Activated CD4-positive, CD25-positive, alpha-beta regulatory T cell treated with anti-CD3 and anti-CD28 coated beads, Interleukin-2, amount 50 U/mL, for 16 hours (primary cell): ENCODE results near the gene LRRC26.

Experiments
- DNase-seq: peaks from one replicate; pipeline ENCODE4 v3.0.0-alpha.2; 2020; ENCODE audit warnings: low read depth, low spot score

LRRC26 gene

DNA sequence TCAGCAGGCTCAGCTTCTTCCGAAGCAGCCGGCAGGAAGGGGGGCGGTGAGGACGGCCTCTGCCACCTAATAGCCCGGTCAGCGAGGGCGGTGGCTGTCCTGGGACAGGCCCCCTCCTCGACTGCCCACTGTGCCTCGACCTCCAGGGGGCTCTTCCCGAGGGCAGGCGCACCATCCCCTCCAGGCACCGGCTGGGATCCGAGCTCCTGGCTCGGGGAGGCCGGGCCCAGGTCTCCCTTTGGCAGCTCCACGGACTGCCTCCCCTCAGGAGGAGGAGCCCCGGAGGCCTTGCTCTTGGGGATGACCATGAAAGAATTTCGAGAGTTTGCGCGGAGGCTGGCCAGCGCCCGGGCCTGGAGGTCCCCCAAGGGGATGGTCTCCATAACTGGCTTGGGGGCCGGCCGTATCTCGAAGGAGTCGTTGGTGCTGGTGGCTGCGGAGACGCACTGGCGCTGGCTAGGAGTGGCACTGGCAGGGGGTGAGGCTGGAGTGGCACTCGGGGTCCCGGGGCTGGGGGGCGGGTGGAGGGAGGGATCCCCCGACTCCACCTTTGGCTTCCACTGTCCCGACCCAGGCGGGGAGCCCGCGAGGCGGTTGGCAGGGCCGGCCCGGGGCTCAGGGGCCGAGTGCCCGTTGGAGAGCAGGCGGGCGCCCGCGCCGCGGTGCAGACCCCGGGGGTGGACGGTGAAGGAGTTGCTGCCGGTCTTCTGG, 29.7 kb upstream of the LRRC26 start:
- DNase-seq: no peak

DNA sequence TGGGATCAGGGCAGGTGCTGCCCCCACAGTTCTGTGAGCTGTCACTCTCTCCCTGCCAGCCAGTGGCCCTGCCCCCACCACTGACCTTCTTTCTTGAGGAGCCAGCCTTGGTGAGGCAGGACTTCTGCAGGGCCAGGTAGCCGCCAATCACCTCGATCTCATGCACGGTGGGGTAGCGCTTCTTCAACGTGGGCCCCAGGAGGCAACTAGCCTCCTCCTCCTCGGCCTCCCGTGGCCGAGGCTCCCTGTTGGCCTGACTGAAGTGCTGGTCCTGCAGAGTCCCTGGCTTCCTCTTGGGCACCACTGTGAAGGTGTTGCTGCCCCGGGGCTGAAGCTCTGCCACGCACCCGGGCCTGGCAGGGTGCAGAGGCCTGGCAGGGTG, 29.0 kb upstream of the LRRC26 start:
- no peak for DNase-seq

DNA sequence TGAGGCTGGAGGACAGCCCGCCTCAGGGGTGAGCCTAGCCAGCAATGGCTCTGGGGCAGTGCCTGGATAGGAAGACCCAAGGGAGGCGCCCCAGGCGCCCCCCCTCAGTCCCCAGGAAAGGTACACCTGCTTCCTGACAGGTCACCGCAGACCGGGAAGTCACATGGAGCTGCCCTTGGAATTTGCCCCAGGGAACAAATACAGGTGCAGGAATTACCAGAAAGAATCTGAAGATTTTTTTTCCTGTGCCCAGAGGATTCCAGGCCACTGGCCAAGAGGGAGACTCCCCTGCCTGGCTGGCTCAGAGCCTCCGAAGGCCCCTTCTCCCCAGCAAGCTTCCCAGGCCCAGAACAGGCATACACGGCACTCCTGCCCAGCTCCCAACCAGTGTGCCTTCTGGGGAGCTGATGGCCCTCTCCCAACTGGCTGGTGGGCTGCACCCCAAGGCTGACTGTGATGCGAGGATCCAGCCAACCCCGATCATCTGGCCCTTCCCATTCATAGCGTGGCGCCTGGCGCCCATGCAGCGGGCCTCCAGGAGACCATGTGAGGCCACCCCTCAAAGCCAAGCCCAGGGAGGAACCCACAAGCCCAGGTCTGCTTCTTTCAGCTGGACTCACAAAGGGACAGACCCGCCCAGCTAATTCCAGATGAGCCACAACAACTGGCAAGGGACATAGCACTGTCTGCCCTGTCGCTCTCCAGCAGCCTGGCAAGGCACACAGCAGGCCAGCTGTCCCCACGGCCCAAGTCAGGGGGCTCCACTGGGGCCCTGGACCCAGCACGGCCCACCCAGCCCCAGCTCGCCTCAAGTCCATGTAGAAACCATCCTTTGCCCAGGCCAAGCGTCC, 28.4 kb upstream of the LRRC26 start:
- DNase-seq: no peak

DNA sequence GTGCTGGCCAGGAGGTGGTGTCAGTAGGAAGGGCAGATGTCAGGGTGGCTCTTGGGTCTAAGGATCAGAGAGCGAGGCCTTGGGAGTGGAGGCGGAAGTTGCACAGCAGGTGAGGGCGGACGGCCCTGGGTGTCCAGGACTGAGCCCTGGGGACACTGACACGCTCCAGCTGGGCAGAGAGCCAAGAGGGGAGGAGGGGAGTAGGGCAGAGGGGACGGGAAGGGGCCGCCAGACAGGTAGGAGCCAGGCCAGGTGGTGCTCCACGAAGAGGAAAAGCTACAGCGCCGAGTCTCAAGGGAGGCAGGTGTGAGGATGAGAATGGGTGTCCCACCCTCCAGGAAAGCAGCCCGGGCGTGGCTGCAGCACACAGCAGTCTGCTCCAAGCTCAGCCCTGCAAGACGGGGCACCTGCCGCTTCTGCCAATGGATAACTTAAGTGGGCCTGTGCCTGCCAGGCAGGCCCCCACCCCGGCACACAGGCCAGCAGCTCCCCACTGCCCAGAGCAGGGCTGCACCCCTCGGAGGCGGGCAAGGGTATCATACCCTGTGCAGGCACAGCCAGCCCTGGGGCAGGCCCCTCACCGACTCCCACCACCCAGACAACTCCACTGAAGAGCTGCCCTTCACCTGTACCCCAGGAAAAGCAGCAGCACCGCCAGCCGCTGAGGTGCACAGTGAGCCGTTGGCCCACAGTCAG, 25.8 kb upstream of the LRRC26 start:
- no peak for DNase-seq

DNA sequence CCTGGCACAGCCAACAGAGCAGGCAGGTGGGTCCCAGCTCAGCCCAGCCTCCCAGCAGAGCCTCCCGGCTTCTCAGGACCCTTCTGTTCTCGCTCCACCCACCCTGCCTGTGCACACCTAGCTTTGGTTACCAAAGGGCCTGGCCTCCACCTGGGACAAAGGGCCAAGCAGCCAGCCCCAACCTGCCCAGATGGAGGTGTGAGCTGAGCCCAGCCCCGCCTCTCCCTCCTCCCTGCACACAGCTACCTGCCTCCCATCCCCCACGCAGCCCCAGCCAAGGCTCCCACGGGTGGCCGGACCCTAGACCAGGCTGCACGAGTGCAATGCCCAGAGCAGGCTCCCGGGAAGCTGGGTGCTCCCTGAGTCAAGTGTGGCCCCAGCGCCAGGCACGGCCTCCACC, 25.1 kb upstream of the LRRC26 start:
- no peak for DNase-seq

DNA sequence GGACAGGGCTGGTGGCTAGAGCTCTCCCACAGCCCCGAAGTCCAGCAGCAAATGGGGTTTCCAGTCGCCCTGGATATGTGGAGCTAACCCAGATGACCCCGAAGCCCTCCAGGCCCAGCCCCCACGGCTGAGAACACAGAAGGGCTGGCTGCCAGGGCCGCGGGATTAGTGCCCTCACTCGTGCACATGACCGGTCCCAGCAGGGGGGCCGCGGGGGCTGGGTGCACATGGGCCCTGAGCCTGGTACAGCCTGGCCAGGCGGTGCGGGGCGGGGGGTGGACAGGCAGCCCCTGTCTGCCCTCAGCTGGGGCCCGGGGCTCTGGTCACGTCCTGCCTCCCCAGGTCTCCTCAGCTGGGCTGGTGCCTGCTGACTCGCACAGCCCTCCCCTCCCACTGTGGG, 24.5 kb upstream of the LRRC26 start:
- no peak for DNase-seq

DNA sequence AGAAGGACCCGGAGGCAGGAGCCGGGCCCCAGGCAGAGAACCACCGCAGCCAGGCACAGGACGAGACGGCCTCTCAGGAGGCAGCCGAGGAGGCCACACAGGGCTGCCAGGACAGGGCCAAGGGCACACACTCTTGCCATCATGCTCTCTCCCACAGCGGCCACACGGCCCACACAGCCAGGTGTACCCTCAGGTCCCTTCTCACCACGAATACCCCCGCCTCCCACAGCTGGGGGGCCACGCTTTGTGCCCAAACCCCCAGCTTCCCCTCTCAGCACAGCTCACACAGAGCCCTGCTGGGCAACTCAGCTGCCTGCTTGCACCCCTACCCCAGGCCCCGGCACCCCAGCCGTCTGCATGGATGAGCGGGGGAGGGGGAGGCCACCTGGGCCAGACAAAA, 23.9 kb upstream of the LRRC26 start:
- no peak for DNase-seq

DNA sequence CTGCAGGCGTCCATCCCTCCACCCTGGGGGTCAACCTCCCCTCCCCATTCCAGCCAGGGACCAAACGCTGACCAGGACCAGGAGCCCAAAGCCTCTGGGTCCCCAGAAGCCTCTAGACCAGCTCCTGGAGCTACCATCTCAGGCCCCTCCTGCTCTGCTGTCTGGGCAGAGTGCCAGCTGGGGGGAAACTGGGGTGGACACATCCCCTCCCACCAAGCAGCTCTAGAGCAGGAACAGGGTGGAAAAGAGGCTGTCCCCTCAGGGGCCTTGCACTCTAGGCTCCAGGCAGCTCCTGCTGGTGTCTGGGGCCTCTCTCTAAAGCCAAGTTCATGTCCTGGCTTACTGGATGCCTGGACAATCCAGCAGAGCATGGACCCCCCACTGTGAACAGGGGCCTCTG, 23.0 kb upstream of the LRRC26 start:
- no peak for DNase-seq

DNA sequence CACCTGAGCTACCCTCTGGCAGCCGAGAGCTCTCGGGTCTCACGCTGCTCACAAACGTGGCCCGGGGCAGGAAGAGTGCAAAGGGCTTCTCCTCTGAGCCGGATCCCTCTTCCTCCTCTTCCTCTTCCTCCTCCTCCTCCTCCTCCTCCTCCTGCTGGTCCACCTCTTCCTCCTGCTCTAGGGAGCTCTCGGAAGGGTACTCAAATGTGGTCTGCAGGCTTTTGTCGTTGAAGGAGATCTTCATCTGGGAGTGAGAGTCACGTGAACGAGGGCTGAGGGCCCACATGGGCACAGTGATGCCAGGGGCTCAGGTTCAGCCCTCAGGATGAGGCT, 22.6 kb upstream of the LRRC26 start:
- no peak for DNase-seq

DNA sequence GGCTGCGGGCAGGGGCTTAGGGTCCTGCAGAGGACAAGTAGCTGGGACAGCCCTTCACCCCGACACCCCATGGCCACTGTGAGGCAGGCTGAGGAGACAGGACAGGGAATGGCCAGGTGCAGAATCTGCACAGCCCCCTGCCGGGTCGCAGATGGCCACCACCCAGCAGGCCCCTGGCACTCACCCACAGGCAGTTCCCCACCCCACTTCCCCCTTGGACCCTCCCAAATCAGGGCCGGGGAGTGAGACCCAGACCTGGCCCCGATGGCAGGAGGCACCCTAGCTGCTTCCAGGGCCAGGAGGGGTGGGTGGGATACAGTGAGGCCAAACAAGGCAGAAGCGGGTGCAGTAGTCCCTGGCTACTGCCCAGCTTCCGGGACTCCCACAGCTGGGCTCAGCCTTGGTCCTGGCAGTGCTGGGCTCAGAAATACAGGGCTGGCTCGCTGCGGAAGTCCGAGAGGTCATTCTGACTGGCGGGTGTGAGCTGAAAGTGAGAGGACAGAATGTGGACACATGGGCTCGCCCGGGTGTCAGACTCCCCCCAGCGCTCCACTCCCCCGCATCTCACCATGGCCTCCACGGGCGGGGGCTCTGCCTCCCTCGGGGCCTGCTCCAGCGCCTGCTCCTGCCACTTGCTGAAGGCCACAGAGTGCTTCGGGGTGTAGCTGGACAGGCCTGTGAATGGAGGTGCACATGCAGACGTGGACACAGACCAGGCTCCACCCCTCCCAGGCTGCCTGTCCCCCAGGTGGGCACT, 22.0 kb upstream of the LRRC26 start:
- no peak for DNase-seq

DNA sequence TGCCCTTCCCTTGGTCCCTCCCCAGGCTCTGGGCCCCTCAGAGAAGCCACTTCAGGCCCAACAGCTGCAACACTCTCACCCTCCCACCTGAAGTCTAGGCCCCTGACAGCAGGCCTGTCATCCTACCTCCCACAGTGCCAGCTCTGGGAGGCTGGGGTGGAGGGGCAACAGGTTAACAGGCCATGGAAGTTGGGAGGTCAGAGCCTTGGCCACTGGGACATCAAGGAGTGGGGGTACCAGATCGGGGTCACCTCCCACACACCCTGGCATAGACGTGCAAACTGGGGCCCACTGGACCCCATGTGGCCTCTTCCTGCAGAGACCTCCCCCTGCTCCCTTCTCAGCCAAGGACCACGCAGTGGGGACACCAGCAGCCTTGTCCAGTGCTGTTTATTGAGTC, 21.4 kb upstream of the LRRC26 start:
- no peak for DNase-seq

DNA sequence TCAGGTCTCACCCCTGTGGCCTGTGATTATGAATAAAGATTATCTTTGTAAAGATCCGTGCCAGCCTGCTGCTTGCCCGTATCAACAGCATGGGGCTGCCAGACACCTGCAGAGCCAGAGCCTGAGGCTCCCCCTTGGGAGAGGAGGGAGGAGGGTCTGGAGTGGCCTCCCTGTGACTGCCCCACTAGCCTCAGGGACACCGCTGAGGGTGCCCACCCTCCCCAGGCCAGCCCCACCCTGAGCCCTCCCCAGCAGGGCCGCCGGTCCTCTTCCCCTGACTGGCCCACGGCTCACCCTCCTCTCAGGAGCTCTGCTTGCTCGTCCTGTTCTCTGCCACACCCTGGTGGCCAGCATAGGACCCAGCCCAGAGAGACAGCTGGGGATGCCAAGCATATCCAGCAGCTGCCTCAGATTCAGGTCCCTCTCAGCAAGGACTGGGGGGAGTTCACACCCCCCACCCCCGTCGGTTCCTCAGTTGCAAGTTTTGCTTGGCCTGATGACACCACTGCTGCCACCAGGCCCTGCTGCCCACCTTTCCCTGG, 20.5 kb upstream of the LRRC26 start:
- DNase-seq: no peak

DNA sequence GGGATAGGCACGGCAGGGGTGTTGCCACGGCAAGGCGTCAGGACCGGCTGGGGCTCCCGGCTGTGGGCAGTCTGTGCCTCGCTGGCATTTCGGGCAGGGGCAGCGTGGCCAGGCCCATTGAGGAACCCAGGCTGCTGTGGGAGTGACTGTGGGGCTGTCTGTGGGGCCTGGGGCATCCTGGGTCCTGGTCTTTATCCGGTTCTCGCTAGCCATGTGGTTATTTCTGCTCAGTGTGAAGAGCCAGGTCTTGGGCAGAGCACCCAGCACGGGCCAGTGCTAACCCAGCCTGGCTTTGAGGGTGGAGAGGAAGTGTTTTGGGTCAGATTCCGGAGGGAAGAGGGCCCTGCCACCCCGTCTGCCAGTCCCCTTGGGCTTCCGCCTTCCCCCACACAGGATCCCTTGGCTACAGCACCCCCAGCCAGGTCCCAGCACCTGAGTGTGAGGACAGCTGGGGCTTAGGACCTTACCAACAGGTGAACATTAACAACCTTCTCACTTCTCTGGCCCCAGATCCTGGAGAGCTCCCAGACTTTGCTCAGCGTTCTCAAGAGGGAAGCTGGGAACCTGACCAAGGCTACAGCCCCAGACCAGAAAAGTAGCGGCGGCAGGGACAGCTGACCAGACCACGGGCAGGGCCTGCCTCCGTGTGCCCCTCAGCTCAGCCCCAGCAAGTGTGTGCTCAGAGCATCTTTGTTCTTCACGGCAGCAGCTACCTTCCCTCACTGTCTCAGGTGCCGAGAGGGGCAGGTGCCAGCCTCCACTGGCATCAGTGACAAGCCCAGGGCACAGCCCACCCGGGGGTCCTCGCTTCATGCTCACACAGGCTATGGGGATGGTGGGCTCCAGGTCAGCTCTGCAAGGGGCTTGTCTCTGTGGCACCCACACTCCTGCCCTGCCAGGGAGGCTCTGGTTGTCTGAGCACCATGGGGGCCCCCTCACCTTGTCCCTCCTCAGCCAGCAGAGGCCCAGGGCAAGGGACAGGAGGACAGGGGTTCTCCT, 19.7 kb upstream of the LRRC26 start:
- no peak for DNase-seq

DNA sequence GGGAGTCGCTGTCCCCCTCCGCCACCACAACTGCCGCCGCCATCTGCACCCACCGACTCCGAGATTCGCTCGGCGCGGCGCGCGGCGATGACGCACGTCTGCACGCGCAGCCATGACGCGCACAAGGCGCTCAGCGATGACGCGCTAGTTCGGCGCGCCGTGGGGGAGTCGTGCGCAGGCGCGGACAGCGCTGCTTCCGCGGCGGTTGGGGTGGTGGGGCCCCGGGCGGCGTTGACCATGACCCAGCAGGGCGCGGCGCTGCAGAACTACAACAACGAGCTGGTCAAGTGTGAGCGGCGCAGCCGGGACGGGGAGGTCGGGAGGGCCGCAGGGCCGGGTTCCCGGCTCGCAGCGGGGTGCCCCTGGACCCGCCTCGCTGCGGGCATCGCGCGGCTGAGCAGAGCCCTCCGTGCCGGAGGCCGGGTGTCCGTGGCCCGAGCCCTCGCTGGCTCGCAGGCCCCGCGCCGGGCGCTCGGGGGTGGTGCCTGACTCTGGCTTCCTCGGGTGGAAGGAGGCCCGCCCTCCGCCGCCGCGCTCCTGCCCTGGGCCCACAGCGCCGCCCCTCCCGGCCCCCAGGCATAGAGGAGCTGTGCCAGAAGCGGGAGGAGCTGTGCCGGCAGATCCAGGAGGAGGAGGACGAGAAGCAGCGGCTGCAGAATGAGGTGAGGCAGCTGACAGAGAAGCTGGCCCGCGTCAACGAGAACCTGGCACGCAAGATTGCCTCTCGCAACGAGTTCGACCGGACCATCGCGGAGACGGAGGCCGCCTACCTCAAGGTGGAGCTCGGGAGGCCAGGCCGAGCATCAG, 18.8 kb upstream of the LRRC26 start, which contains the start of the genes ANAPC2 and SSNA1:
TSS of gene ANAPC2 (minus strand) at position 71 of the 807 bp plus-strand sequence. CDS start at position 43, 28 bp downstream.
TSS of gene SSNA1 (plus strand) at position 187 of the 807 bp plus-strand sequence. CDS start at position 238, 51 bp downstream.
- DNase-seq: peak; percentile 92

DNA sequence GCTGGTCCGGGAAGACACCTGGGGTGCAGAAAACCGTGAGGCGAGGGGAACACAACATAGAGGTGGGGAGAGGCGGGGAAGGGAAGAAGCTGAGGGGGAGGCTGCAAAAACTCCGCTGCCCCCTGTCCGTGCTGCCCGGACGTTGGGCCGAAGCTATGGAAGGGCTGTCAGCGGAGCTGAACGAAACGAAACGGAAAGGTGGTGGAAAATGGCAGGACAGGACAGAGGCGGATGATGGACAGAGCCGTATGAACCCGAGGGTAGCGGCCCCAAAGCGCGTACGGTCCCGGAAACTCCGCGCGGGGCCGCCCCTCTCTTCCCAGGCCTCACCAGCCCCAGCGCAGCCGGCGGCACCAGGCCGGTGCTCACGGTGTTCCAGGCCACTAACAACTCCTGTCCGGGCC, 18.2 kb upstream of the LRRC26 start:
- DNase-seq: no peak

DNA sequence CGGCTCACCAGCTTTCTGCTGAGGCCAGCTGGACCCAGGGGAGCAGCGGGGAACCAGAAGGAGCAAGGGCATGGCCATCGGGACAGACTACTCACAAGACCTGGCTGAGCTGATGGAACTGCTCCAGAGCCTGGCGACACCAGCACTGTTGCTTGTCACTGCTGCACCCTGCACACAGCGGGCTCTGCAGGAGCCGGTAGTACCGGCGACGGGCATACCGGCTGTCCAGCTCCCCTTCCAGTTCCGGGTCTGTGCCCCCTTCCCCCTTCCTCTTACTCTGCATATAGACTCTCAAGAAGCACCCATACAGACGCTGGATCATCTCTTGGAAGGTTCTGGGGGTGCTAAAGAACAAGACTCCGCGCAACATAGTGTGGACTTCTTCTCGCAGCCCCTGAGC, 17.5 kb upstream of the LRRC26 start:
- DNase-seq: no peak

DNA sequence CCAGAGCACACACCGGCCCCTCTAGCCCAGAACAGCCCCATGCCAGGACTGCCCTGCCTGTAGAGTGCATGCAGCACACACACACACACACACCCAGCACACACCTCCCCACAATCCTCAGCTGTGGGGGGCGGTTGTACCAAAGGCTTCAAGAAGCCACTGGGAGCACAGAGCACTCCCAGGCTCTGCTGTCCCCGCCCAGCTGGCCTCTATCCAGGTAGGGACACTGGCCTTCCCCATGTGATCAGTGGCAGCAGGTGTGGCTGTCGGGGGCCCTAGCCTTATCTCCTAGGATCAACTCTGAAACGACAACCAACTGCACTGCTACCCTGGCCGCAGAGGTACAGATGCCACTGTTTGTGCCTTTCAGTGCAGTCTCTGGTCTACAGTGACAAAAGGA, 16.5 kb upstream of the LRRC26 start:
- no peak for DNase-seq

DNA sequence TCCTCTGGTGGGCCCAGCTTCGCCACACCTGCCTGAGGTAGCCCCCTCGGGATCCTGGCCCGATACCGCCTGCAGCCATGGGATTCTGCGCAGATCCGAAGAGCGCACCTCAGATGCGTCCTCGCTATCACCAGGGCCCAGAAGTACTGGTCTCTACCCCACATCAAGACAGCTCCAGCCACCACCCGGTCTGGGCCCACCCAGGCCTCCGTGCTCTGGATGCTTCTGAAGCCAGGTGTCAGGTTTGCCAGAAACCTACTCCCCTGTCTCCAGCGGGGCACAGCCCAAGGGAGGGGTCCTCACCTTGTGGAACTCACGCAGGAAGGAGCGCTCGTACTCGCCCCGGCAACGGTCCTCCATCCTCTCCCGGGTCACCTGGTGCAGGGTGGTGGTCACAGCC, 16.1 kb upstream of the LRRC26 start:
- DNase-seq: no peak

DNA sequence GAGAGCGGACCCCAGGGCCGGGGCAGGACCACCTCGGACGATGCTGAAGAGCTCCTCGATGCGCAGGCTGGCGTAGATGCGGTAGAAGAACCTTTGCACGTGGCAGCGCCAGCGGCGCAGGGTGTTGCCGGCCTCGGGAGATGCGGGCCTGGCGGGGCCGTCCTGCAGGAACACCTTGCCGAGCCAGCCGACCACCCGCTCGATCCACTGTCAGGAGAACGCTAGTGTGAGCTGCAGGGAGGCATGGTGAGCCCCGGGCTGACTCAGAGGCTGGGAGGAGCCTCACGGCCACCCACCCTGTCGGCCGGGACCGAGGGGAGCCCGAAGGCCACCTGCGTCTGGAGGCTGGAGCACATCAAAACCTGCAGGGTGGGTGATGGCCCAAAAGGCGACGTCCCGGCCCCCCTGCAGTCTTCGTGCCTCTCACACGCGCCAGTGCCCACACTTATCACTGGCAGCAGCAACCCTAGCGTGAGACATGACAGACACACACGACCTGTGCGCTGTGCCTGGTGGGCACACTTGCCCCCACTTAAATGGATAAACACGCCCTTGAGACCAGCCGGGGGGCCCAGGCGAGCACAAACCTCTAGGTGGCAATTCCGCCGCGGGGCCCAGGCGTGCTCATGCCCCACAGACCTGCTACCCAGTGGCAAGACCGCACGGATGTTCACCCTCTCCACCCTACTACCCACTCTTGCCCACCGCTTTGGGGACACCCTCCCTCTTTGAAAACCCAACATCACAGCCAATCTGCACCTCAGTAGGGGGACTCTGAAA, 15.2 kb upstream of the LRRC26 start:
- DNase-seq: no peak
